Body of pancreas (tissue), 4 donors: ENCODE results near the gene SLC6A9. TPM values are rescaled to one million over a fixed set of nuclear protein-coding genes. Genes with fewer than 3 reads are reported as not detected.

Experiments
- ATAC-seq: fragments of 150-250 bp; one replicate; pipeline ENCODE4 v1.9.1; 2016
- DNase-seq, 4 donors: peaks; one replicate each; pipeline ENCODE4 v3.0.0-alpha.2; 2019
- H3K27ac ChIP-seq, 4 donors: fragments of 200-600 bp; sonication (generic); 1 replicate in 3 of 4; 2 replicates in 1 of 4; pipeline versions ENCODE4 v1.5.1 to v1.6.1; 2016 to 2019; ENCODE audit warnings: mild to moderate bottlenecking in 1 of 4, mixed read lengths in 1 of 4, moderate library complexity in 1 of 4
- H3K27me3 ChIP-seq, 2 donors: fragments of 200-600 bp; sonication (generic); one replicate each; pipeline ENCODE4 v1.6.0; 2016; ENCODE audit warnings: mild to moderate bottlenecking in 1 of 2
- H3K36me3 ChIP-seq, 2 donors: fragments of 200-600 bp; sonication (generic); replicated peaks in 1 of 2; 2 replicates each; pipeline ENCODE4 v1.5.1; 2016; ENCODE audit warnings: low read depth in 2 of 2; ENCODE audit not compliant: insufficient read depth in 1 of 2
- H3K4me1 ChIP-seq: fragments of 200-600 bp; sonication (generic); one replicate; pipeline ENCODE4 v1.6.0; 2016
- H3K4me3 ChIP-seq, 2 donors: fragments of 200-600 bp; sonication (generic); 1 replicate in 1 of 2; 2 replicates in 1 of 2; pipeline ENCODE4 v1.5.1; 2016 to 2019
- H3K9me3 ChIP-seq, 3 donors: fragments of 200-600 bp; sonication (generic); 1 replicate in 2 of 3; 2 replicates in 1 of 3; pipeline ENCODE4 v1.5.1; 2016
- CTCF ChIP-seq, 7 experiments: fragments of 450-650 bp in 4 of 7; fragments of 200-600 bp in 3 of 7; sonication (generic) in 3 of 7; IDR thresholded peaks; one replicate each; pipeline ENCODE4 v1.5.1; 2016 to 2019; ENCODE audit warnings: antibody characterized with exemption in 7 of 7
- POLR2A ChIP-seq, 3 donors: fragments of 450-650 bp; IDR thresholded peaks; one replicate each; pipeline ENCODE4 v1.6.1; 2016; ENCODE audit warnings: antibody characterized with exemption in 3 of 3, mild to moderate bottlenecking in 2 of 3
- WGBS, 2 donors: methylation state at CpG; one replicate each; pipeline ENCODE4 v1.1.5; 2017; 5-methylcytosine and 5-hydroxymethylcytosine counted together
- intact Hi-C: fragments of 100-400 bp; cut with DNase I; formaldehyde crosslinking; loops from one replicate; pipeline ENCODE4 v1.15.1; 2023
- total RNA-seq, 2 donors: library from RNA; depleted of rRNA; stranded (reverse); fragments of >200 nt; gene quantifications; one replicate each; pipeline ENCODE4 v1.1.0, GENCODE V29; 2016

SLC6A9 gene
- total RNA-seq, 2 donors from 2014 or later, result 2.3 to 4.6 TPM

GRCh38 chr1:43947874-43948437 is 83.3 kb downstream of the SLC6A9 start:
- DNase-seq, result peak in 1 of 4 donors; percentile 36
- H3K4me3 ChIP-seq, result peak overlapping the region in 1 of 2 donors; percentile 45
- intact Hi-C loops, result no loop called here
- no peaks in the 10 kb centered on the region for H3K36me3 ChIP-seq
- TF ChIP-seq POLR2A (IDR thresholded peaks at IDR 0.05), result no peak
- TF ChIP-seq CTCF (IDR thresholded peaks at IDR 0.05), result no peak
- no peaks in the 10 kb centered on the region for H3K9me3 ChIP-seq
- peaks cover 43% of the 10 kb centered on the region for H3K4me1 ChIP-seq
- no peak overlapping the region for H3K27ac ChIP-seq
- WGBS, 2 donors, result 18 to 29% methylated on average over 1 to 3 of the region's 3 CpGs
- no peak for ATAC-seq
- no peaks in the 10 kb centered on the region for H3K27me3 ChIP-seq

DNA sequence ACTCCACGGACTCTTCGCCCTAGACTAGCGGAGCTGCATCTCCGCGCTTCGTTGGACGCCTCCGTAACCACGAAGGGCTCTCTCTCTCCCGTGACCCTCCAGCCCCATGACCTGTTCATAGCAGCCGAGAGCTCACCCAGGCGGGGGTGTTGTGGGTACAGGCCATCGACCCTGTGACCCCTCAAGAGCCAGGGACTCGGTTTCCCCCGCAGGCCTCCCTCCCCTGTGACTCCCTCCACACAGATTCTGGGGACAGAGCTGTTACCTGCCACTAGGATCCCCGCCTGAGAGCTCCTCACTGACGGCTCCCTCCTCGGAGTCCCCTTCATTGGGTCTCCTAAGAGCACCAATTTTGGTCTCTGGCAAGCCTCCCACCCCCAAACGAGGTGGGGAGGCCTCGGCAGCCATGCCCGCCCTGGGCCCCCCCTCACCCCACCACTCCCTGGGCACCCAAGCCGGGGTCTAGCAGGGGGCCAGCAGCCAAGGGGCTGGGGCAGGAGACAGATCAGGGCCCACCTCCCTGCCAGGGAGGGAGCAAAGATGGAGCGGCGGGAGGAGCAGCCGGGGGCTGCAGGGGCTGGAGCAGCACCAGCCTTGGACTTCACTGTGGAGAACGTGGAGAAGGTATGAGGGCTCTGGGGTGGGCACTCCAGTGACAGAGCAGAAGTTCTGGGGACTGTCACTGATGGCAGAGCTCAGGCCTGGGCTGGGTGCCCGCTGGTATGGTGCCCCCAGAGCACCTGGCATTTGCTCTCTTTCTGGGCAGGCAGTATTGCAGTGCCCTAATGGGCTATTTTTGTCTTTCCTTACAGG is 84.0 kb downstream of the SLC6A9 start:
- peak overlapping the region; percentile 45 to 68 for H3K4me3 ChIP-seq
- 2 to 4% methylated on average over 10 to 26 of the region's 27 CpGs for WGBS, 2 donors
- H3K27me3 ChIP-seq, result no peaks in the 10 kb centered on the region
- H3K9me3 ChIP-seq, result no peaks in the 10 kb centered on the region
- DNase-seq, result peak in 2 of 4 donors; percentile 32 to 38
- H3K4me1 ChIP-seq, result peaks cover 43% of the 10 kb centered on the region
- intact Hi-C loops, result no loop called here
- no peaks in the 10 kb centered on the region for H3K36me3 ChIP-seq
- ATAC-seq, result no peak
- H3K27ac ChIP-seq, result peak overlapping the region; percentile 86 to 100 (median 98)
- TF ChIP-seq POLR2A (IDR thresholded peaks at IDR 0.05) (peak in 1 of 3 donors; percentile 3), CTCF (IDR thresholded peaks at IDR 0.05) (no peak)

Other genes with a start within 250 kb of the SLC6A9 start
- 10 to 100 TPM in 1 of 2 donors, 1 to 10 TPM in 1; 1.3 to 12.5 TPM for gene ARTN, start 97.7 kb downstream of the SLC6A9 start, total RNA-seq
- gene IPO13, start 84.5 kb downstream of the SLC6A9 start, total RNA-seq, result 10 to 100 TPM; 10.4 to 29.3 TPM
- 10 to 100 TPM; 25.4 to 35.3 TPM for gene DPH2, start 61.5 kb downstream of the SLC6A9 start, total RNA-seq
- gene ATP6V0B, start 56.5 kb downstream of the SLC6A9 start, total RNA-seq, result 100 to 1,000 TPM in 1 of 2 donors, 10 to 100 TPM in 1; 73.5 to 103 TPM
- gene B4GALT2, start 52.3 kb downstream of the SLC6A9 start, total RNA-seq, result 10 to 100 TPM; 18.2 to 29.3 TPM
- gene CCDC24, start 39.9 kb downstream of the SLC6A9 start, total RNA-seq, result 10 to 100 TPM in 1 of 2 donors, 1 to 10 TPM in 1; 6.7 to 21.1 TPM
- gene KLF17, start 87.4 kb upstream of the SLC6A9 start, total RNA-seq, result not detected
- not detected for gene KLF18, start 110.2 kb upstream of the SLC6A9 start, total RNA-seq
- gene DMAP1, start 182.0 kb upstream of the SLC6A9 start, total RNA-seq, result 10 to 100 TPM; 39.2 to 93.3 TPM